NB4 (cell line): ENCODE results near the gene SH3GL1.

Experiments used
- CTCF ChIP-seq: IDR thresholded peaks from one replicate; pipeline ENCODE4 v1.5.1; 2012; ENCODE audit warnings: low read depth, low read length
- MAX ChIP-seq: IDR thresholded peaks from 2 replicates; pipeline ENCODE4 v1.6.1; 2011; ENCODE audit warnings: low read depth, low read length
- MYC ChIP-seq: IDR thresholded peaks from 2 replicates; pipeline ENCODE4 v1.6.1; 2011; ENCODE audit warnings: low read depth, low read length
- POLR2A ChIP-seq: IDR thresholded peaks from 2 replicates; pipeline ENCODE4 v1.6.1; 2011; ENCODE audit warnings: mild to moderate bottlenecking; ENCODE audit not compliant: insufficient read length; ENCODE audit errors: extremely low read depth

- TF ChIP-seq CTCF (no peak), POLR2A (no peak), MAX (no peak), MYC (no peak)
Measured at GRCh38 chr19:4442819-4443146, 42.4 kb upstream of the SH3GL1 start.
